Smooth muscle cell (in vitro differentiated cells): ENCODE data around the gene TNP2. TPM values are rescaled to one million over a fixed set of nuclear protein-coding genes. Genes with fewer than 3 reads are reported as not detected.

Source experiments
- DNase-seq: peaks from one replicate; lab custom pipeline; 2025; ENCODE audit not compliant: unreplicated experiment; lab: John Stamatoyannopoulos, UW
- H2AFZ ChIP-seq: fragments of 200-600 bp; sonication (generic); 2 replicates; pipeline ENCODE4 v1.6.0; 2016; ENCODE audit warnings: antibody characterized with exemption, low read depth, mild to moderate bottlenecking
- H3F3A ChIP-seq: fragments of 200-600 bp; sonication (generic); 2 replicates; pipeline ENCODE4 v1.6.0; 2017; ENCODE audit warnings: antibody characterized with exemption, low read depth
- H3K27ac ChIP-seq: fragments of 200-600 bp; sonication (generic); 2 replicates; pipeline ENCODE4 v1.5.1; 2016; ENCODE audit warnings: low read depth, mild to moderate bottlenecking
- H3K27me3 ChIP-seq: fragments of 200-600 bp; sonication (generic); 2 replicates; pipeline ENCODE4 v1.6.1; 2016; ENCODE audit warnings: low read depth, mild to moderate bottlenecking
- H3K36me3 ChIP-seq: fragments of 200-600 bp; sonication (generic); 2 replicates; pipeline ENCODE4 v1.5.1; 2016; ENCODE audit warnings: low read depth
- H3K4me1 ChIP-seq: fragments of 200-600 bp; sonication (generic); 2 replicates; pipeline ENCODE4 v1.5.1; 2016; ENCODE audit warnings: low read depth
- H3K4me2 ChIP-seq: fragments of 200-600 bp; sonication (generic); 2 replicates; pipeline ENCODE4 v1.6.0; 2016; ENCODE audit warnings: mild to moderate bottlenecking
- H3K4me3 ChIP-seq: fragments of 200-600 bp; sonication (generic); 2 replicates; pipeline ENCODE4 v1.5.1; 2016; ENCODE audit warnings: mild to moderate bottlenecking
- H3K79me2 ChIP-seq: fragments of 200-600 bp; sonication (generic); 2 replicates; pipeline ENCODE4 v1.6.0; 2016; ENCODE audit warnings: low read depth, mild to moderate bottlenecking
- H3K9ac ChIP-seq: fragments of 200-600 bp; sonication (generic); 2 replicates; pipeline ENCODE4 v1.6.0; 2016; ENCODE audit warnings: low read depth
- H3K9me3 ChIP-seq: fragments of 200-600 bp; sonication (generic); replicated peaks from 2 replicates; pipeline ENCODE4 v1.5.1; 2016; ENCODE audit warnings: low read depth
- H4K20me1 ChIP-seq: fragments of 200-600 bp; sonication (generic); 2 replicates; pipeline ENCODE4 v1.6.0; 2016; ENCODE audit warnings: low read depth
- WGBS: methylation state at CpG from one replicate; pipeline ENCODE4 v1.1.7; 2016; ENCODE audit warnings: low lambda C conversion rate; 5-methylcytosine and 5-hydroxymethylcytosine counted together
- polyA plus RNA-seq: library from polyadenylated mRNA; unstranded; fragments of >200 nt; fragmentation: Nextera tagmentation; extraction: Ambion mirVana; gene quantifications from 2 replicates; pipeline ENCODE4 v1.2.1, GENCODE V29; 2016
- total RNA-seq: library from RNA; depleted of rRNA; stranded (reverse); fragments of >200 nt; gene quantifications from 2 replicates; pipeline ENCODE4 v1.2.3, GENCODE V29; 2014
- TF ChIP-seq, protein P1 (sequence below): fragments of 200-600 bp; sonication (generic); IDR thresholded peaks from 2 replicates; pipeline ENCODE4 v1.5.1; 2017; ENCODE audit warnings: borderline replicate concordance, mild to moderate bottlenecking, antibody characterized with exemption; ENCODE audit not compliant: insufficient read depth, poor library complexity, severe bottlenecking

The TNP2 gene
- total and polyA plus RNA-seq, 2 experiments from 2014 or later: not detected

- H3K4me3 ChIP-seq: peak overlapping the region; percentile 95
- H2AFZ ChIP-seq: peak overlapping the region; percentile 74
- H3K27me3 ChIP-seq: no peaks in the 10 kb centered on the region
- H3K4me2 ChIP-seq: peak overlapping the region; percentile 93
- H3K9ac ChIP-seq: peak overlapping the region; percentile 89
- WGBS: under 1% methylated on average over 32 of the region's 32 CpGs
- H3K9me3 ChIP-seq: no peaks in the 10 kb centered on the region
- H3K27ac ChIP-seq: peak overlapping the region; percentile 81
- peak; percentile 72 for DNase-seq
- peaks cover 19% of the 10 kb centered on the region for H3K79me2 ChIP-seq
- peaks cover 35% of the 10 kb centered on the region for H4K20me1 ChIP-seq
- peaks cover 14% of the 10 kb centered on the region for H3F3A ChIP-seq
- no peaks in the 10 kb centered on the region for H3K36me3 ChIP-seq
- TF ChIP-seq, protein P1, sequence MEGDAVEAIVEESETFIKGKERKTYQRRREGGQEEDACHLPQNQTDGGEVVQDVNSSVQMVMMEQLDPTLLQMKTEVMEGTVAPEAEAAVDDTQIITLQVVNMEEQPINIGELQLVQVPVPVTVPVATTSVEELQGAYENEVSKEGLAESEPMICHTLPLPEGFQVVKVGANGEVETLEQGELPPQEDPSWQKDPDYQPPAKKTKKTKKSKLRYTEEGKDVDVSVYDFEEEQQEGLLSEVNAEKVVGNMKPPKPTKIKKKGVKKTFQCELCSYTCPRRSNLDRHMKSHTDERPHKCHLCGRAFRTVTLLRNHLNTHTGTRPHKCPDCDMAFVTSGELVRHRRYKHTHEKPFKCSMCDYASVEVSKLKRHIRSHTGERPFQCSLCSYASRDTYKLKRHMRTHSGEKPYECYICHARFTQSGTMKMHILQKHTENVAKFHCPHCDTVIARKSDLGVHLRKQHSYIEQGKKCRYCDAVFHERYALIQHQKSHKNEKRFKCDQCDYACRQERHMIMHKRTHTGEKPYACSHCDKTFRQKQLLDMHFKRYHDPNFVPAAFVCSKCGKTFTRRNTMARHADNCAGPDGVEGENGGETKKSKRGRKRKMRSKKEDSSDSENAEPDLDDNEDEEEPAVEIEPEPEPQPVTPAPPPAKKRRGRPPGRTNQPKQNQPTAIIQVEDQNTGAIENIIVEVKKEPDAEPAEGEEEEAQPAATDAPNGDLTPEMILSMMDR: no peak
- peaks cover 10% of the 10 kb centered on the region for H3K4me1 ChIP-seq
Observed at GRCh38 chr16:11256661-11257130, 12.4 kb downstream of the TNP2 start.

DNA sequence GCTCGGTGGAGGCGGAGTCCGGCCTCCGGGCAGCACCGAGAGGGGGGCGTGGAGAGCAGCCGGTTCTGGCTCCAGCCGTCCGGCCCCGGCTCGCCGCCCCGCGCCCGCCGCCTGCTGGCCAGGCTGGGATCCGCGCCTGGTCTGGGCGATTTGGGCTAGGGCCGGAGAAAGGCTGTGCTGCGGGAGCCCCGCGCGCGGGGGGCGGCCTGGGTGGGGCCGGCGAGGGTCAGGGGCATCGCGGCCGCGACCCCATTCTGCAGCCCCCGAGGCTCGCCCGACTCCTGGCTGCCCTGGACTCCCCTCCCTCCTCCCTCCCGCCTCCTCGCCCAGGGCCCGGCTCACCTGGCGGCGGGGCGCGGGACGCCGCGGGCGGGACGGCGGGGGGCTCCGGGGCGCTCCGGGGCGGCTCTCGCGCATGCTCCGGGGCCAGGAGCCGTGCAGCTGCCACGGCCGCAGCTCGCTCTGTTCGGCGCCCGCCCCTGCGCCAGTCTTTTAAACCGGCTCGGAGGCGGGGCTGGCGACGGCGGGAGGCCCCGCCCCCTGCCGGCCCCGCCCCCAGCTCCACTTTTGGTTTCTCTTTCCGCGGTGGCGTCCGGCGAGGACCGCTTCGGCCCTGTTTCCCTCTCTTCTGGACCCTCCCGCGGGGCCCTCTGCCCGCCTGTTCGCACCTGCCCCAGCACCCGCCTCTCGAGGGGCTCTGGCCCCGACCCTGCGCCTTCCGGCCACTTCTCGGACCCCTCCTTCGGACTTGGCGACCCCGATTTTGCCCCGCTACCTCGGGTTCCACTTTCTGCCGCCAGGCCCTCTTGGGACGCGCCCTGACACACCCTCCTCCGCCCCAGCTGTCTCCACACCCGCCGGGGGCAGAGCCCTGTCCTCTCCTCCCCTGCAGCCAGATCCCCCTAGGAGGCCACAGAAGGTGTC lies 13.1 kb downstream of the TNP2 start, which contains the start of gene SOCS1:
Gene SOCS1 (minus strand): TSS at position 468 of the 924 bp plus-strand sequence. CDS start 726 bp downstream, outside the sequence.
- Histone ChIP-seq H3K4me3 (peak within 1 kb of the TSS; percentile 95), H3K27ac (peak within 1 kb of the TSS; percentile 81), H3K4me2 (peak within 1 kb of the TSS; percentile 95), H3K4me1 (peaks cover 10% of the 10 kb centered on the region), H4K20me1 (peaks cover 35% of the 10 kb centered on the region), H3F3A (peaks cover 14% of the 10 kb centered on the region), H2AFZ (peak within 1 kb of the TSS; percentile 74), H3K9me3 (no peaks in the 10 kb centered on the region), H3K79me2 (peaks cover 19% of the 10 kb centered on the region), H3K27me3 (no peaks in the 10 kb centered on the region), H3K36me3 (no peaks in the 10 kb centered on the region), H3K9ac (peak within 1 kb of the TSS; percentile 89)
- TF ChIP-seq, protein P1: peak; percentile 95
- WGBS: under 1% methylated on average over 35 of the region's 100 CpGs
- peak; percentile 97 for DNase-seq

DNA sequence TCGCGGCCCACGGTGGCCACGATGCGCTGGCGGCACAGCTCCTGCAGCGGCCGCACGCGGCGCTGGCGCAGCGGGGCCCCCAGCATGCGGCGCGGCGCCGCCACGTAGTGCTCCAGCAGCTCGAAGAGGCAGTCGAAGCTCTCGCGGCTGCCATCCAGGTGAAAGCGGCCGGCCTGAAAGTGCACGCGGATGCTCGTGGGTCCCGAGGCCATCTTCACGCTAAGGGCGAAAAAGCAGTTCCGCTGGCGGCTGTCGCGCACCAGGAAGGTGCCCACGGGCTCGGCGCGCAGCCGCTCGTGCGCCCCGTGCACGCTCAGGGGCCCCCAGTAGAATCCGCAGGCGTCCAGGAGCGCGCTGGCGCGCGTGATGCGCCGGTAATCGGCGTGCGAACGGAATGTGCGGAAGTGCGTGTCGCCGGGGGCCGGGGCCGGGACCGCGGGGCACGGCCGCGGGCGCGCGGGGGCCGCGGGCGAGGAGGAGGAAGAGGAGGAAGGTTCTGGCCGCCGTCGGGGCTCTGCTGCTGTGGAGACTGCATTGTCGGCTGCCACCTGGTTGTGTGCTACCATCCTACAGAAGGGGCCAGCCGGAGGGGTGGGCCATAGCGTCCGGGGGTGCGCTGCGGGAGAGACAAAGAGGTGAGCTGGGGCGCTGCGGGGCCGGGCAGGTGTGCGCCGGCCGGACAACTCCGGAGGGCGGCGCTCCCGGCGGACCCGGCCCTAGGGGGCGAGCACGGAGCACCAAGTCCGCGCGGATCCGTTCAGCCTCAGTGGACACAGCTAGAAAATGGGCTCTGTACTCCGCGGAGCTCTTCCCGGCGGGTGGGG lies 14.0 kb downstream of the TNP2 start:
- H3K9ac ChIP-seq: peak overlapping the region; percentile 80
- H4K20me1 ChIP-seq: peaks cover 35% of the 10 kb centered on the region
- H3K79me2 ChIP-seq: peaks cover 19% of the 10 kb centered on the region
- WGBS: under 1% methylated on average over 82 of the region's 105 CpGs
- H3K4me1 ChIP-seq: peaks cover 10% of the 10 kb centered on the region
- peak overlapping the region; percentile 95 for H3K4me3 ChIP-seq
- no peak for DNase-seq
- H3K36me3 ChIP-seq: no peaks in the 10 kb centered on the region
- H3K9me3 ChIP-seq: no peaks in the 10 kb centered on the region
- peak overlapping the region; percentile 30 for H3K27ac ChIP-seq
- H3F3A ChIP-seq: peaks cover 18% of the 10 kb centered on the region
- H3K27me3 ChIP-seq: no peaks in the 10 kb centered on the region
- no peak overlapping the region for H2AFZ ChIP-seq
- TF ChIP-seq, protein P1: no peak
- H3K4me2 ChIP-seq: peak overlapping the region; percentile 95
